HepG2 (cell line): ENCODE data around the gene GCM1. TPM values are rescaled to one million over a fixed set of nuclear protein-coding genes. Genes with fewer than 3 reads are reported as not detected.

Experiments used
- ATF2 ChIP-seq: sonication (generic); formaldehyde crosslinking; IDR thresholded peaks from 2 replicates; pipeline ENCODE4 v1.4.0; 2020; ENCODE audit warnings: missing genetic modification reagents
- FOXP1 ChIP-seq, 2 experiments: fragments of 450-650 bp in 1 of 2; IDR thresholded peaks; 2 replicates each; pipeline ENCODE4 v1.6.1; 2017 to 2018; ENCODE audit warnings: antibody characterized with exemption in 1 of 2
- HDAC1 ChIP-seq: sonication (generic); formaldehyde crosslinking; IDR thresholded peaks from 2 replicates; pipeline ENCODE4 v1.5.1; 2020; ENCODE audit warnings: mild to moderate bottlenecking, missing genetic modification reagents
- IKZF4 ChIP-seq: sonication (generic); formaldehyde crosslinking; IDR thresholded peaks from 2 replicates; pipeline ENCODE4 v1.5.1; 2020; ENCODE audit warnings: borderline replicate concordance, mild to moderate bottlenecking, low read depth, missing genetic modification reagents; ENCODE audit errors: not compliant biosample characterization
- IRF1 ChIP-seq: sonication (generic); formaldehyde crosslinking; IDR thresholded peaks from 2 replicates; pipeline ENCODE4 v1.4.0; 2020; ENCODE audit warnings: low read depth, mild to moderate bottlenecking, missing genetic modification reagents
- NR1H2 ChIP-seq: sonication (generic); formaldehyde crosslinking; IDR thresholded peaks from 2 replicates; pipeline ENCODE4 v1.8.1; 2022; ENCODE audit warnings: low read depth, missing genetic modification reagents, borderline replicate concordance
- REST ChIP-seq, 2 experiments: IDR thresholded peaks; 2 replicates each; pipeline ENCODE4 v1.6.1; 2011 to 2012; ENCODE audit warnings: low read length in 2 of 2, borderline replicate concordance in 1 of 2, low read depth in 1 of 2, mild to moderate bottlenecking in 1 of 2, moderate library complexity in 1 of 2
- ZNF407 ChIP-seq: sonication (generic); formaldehyde crosslinking; IDR thresholded peaks from one replicate; pipeline ENCODE4 v1.5.1; 2020; ENCODE audit warnings: mild to moderate bottlenecking, missing genetic modification reagents; ENCODE audit errors: not compliant biosample characterization
- ZNF749 ChIP-seq: sonication (generic); formaldehyde crosslinking; IDR thresholded peaks from 2 replicates; pipeline ENCODE4 v1.8.0; 2022; ENCODE audit warnings: mild to moderate bottlenecking, missing genetic modification reagents, moderate library complexity, borderline replicate concordance
- ZSCAN20 ChIP-seq: sonication (generic); formaldehyde crosslinking; IDR thresholded peaks from 2 replicates; pipeline ENCODE4 v1.4.0; 2020; ENCODE audit warnings: missing genetic modification reagents, mild to moderate bottlenecking, borderline replicate concordance
- polyA plus RNA-seq, 8 experiments: library from polyadenylated mRNA; depleted of rRNA in 3 of 8; stranded (reverse) in 7 of 8; unstranded in 1 of 8; fragments of >200 nt; fragmentation: Illumina TruSeq in 4 of 8; extraction: Trizol in 4 of 8; gene quantifications; 2 replicates each; pipeline versions ENCODE4 v1.2.1 to v1.2.3, GENCODE V29; 2011 to 2016; ENCODE audit warnings: low read depth in 4 of 8, missing spikeins in 1 of 8, mixed read lengths in 1 of 8; ENCODE audit not compliant: insufficient read depth in 1 of 8
- total RNA-seq, 5 experiments: library from RNA; depleted of rRNA; stranded (reverse); fragments of >200 nt; fragmentation: Illumina TruSeq; extraction: Trizol; gene quantifications; 2 replicates each; pipeline ENCODE4 v1.2.3, GENCODE V29; 2016; ENCODE audit warnings: low read depth in 1 of 5

The GCM1 gene
- total and polyA plus RNA-seq, 2 of the 13 experiments (the other 11 are each of a cell fraction or from before 2014, with no cell fraction given) = 0.04 to 0.13 TPM

- TF ChIP-seq REST (IDR thresholded peaks at IDR 0.05; ENCODE audit: borderline replicate concordance in 1 of 2, low read depth in 1 of 2, low read length in 2 of 2) (no peak), IKZF4 (CRISPR knock-in tag) (no peak), HDAC1 (CRISPR knock-in tag) (0 out of 2 replicates have a peak, but pooled peaks have one; percentile 5), FOXP1 (IDR thresholded peaks at IDR 0.05) (no peak), FOXP1 (CRISPR knock-in tag; IDR thresholded peaks at IDR 0.05) (peak; percentile 66; the same call in 1 of the 2 replicates), IRF1 (CRISPR knock-in tag) (no peak), ZNF749 (peak; percentile 30; the same call in 1 of the 2 replicates), ATF2 (CRISPR knock-in tag) (0 out of 2 replicates have a peak, but pooled peaks have one; percentile 9), ZSCAN20 (CRISPR knock-in tag) (no peak), ZNF407 (CRISPR knock-in tag) (no peak), NR1H2 (CRISPR knock-in tag) (no peak)
Observed at GRCh38 chr6:53119349-53119748, 29.3 kb downstream of the GCM1 start (continued).
